ENCODE measurements around the gene SYNE2. TPM values are rescaled to one million over a fixed set of nuclear protein-coding genes. Genes with fewer than 3 reads are reported as not detected.
A peak's percentile ranks its signal among the peaks of the same experiment; 100 is the strongest.

Gene SYNE2
- total and polyA plus RNA-seq, 9 donors: 29.1 to 66.9 (median 50.0) TPM

- Histone ChIP-seq H3K4me1 (ENCODE audit: control insufficient read depth, insufficient read depth, low read length) (peaks cover 5% of the 10 kb centered on the region), H3K9me3 (replicated peaks; ENCODE audit: control insufficient read depth, low read depth, low read length) (no peaks in the 10 kb centered on the region), H3K27ac (ENCODE audit: low read length) (no peak overlapping the region), H3K4me3 (ENCODE audit: low read length) (no peak overlapping the region), H3K27me3 (ENCODE audit: control insufficient read depth, insufficient read depth, low read length) (no peaks in the 10 kb centered on the region), H3K36me3 (ENCODE audit: control insufficient read depth, insufficient read depth, low read length) (peaks cover 9% of the 10 kb centered on the region)
- no peak for DNase-seq
- 33% methylated on average over 1 of the region's 2 CpGs for WGBS (ENCODE audit: insufficient coverage)
Observed at GRCh38 chr14:64195199-64195598, 342.4 kb downstream of the SYNE2 start.

GRCh38 chr14:64196056-64196455 is 343.3 kb downstream of the SYNE2 start:
- no peaks in the 10 kb centered on the region for H3K27me3 ChIP-seq (ENCODE audit: control insufficient read depth, insufficient read depth, low read length)
- no peaks in the 10 kb centered on the region for H3K9me3 ChIP-seq (replicated peaks; ENCODE audit: control insufficient read depth, low read depth, low read length)
- peaks cover 6% of the 10 kb centered on the region for H3K36me3 ChIP-seq (ENCODE audit: control insufficient read depth, insufficient read depth, low read length)
- H3K4me3 ChIP-seq (ENCODE audit: low read length): no peak overlapping the region
- WGBS (ENCODE audit: insufficient coverage): 28% methylated on average over 4 of the region's 5 CpGs
- no peak for DNase-seq
- H3K27ac ChIP-seq (ENCODE audit: low read length): no peak overlapping the region
- peaks cover 7% of the 10 kb centered on the region for H3K4me1 ChIP-seq (ENCODE audit: control insufficient read depth, insufficient read depth, low read length)

DNA sequence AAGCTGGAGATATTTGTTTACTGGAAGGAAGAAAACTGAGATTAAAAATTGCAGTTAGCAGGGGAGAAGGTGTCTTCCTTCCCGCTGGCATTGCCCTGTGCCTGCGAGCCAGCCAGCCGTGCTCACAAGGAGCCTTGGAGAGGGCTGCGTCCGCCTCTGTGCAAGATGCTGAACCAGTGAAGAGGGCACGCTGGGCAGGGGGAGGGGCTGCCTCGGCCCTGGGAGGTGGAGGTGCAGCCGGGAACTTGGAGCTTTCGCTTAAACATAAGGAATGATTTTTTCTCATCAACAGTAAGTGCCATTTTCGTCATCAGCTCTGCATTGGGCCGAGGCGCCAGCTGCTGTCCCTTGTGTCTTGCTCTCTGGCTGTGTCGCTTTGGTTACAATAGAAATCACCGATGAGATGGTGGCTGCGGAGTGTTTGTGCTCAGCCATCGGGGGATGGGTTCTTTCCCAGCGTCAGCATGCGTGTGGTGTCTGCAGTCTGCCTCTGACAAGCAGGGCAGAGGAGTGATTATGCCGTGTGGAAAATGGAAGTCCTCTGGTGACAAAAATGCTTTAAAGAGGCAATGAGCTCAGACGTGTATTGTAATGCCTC is 344.1 kb downstream of the SYNE2 start:
- Histone ChIP-seq H3K27me3 (ENCODE audit: control insufficient read depth, insufficient read depth, low read length) (no peaks in the 10 kb centered on the region), H3K4me3 (ENCODE audit: low read length) (peak overlapping the region; percentile 34), H3K36me3 (ENCODE audit: control insufficient read depth, insufficient read depth, low read length) (peaks cover 3% of the 10 kb centered on the region), H3K4me1 (ENCODE audit: control insufficient read depth, insufficient read depth, low read length) (peaks cover 7% of the 10 kb centered on the region), H3K9me3 (replicated peaks; ENCODE audit: control insufficient read depth, low read depth, low read length) (no peaks in the 10 kb centered on the region), H3K27ac (ENCODE audit: low read length) (peak overlapping the region; percentile 16)
- peak; percentile 70 for DNase-seq
- 5% methylated on average over 17 of the region's 20 CpGs for WGBS (ENCODE audit: insufficient coverage)

GRCh38 chr14:64197996-64198395 is 345.2 kb downstream of the SYNE2 start:
- peaks cover 2% of the 10 kb centered on the region for H3K36me3 ChIP-seq (ENCODE audit: control insufficient read depth, insufficient read depth, low read length)
- no peaks in the 10 kb centered on the region for H3K9me3 ChIP-seq (replicated peaks; ENCODE audit: control insufficient read depth, low read depth, low read length)
- whole genome bisulfite sequencing (ENCODE audit: insufficient coverage): 100% methylated on average over 2 of the region's 3 CpGs
- no peak overlapping the region for H3K27ac ChIP-seq (ENCODE audit: low read length)
- H3K4me3 ChIP-seq (ENCODE audit: low read length): no peak overlapping the region
- no peaks in the 10 kb centered on the region for H3K27me3 ChIP-seq (ENCODE audit: control insufficient read depth, insufficient read depth, low read length)
- peaks cover 7% of the 10 kb centered on the region for H3K4me1 ChIP-seq (ENCODE audit: control insufficient read depth, insufficient read depth, low read length)
- DNase-seq: no peak

DNA sequence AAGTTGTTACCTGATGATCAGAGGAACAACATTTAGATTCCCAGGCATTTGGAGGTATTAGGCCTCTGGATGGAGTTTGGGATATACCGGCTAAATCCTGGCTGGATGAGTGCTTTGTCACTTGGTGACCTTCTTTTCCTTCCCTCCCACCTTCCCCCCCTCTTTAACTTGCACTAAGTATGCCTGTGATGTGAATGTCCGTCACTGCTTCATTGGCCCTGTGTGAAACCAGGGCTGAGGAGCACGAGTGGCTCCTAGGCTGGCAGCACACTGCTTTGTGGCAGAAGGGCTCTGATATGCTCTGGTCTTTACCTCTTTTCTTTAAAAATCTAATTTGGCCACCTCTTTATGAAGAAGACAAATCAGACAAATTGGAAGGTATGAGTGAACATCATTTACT is 345.7 kb downstream of the SYNE2 start:
- H3K4me3 ChIP-seq (ENCODE audit: low read length): no peak overlapping the region
- peaks cover 7% of the 10 kb centered on the region for H3K4me1 ChIP-seq (ENCODE audit: control insufficient read depth, insufficient read depth, low read length)
- no peaks in the 10 kb centered on the region for H3K27me3 ChIP-seq (ENCODE audit: control insufficient read depth, insufficient read depth, low read length)
- WGBS (ENCODE audit: insufficient coverage): 92% methylated on average over 2 of the region's 3 CpGs
- H3K36me3 ChIP-seq (ENCODE audit: control insufficient read depth, insufficient read depth, low read length): peaks cover 2% of the 10 kb centered on the region
- no peak for DNase-seq
- no peak overlapping the region for H3K27ac ChIP-seq (ENCODE audit: low read length)
- H3K9me3 ChIP-seq (replicated peaks; ENCODE audit: control insufficient read depth, low read depth, low read length): no peaks in the 10 kb centered on the region

- H3K4me1 ChIP-seq (ENCODE audit: control insufficient read depth, insufficient read depth, low read length): peaks cover 7% of the 10 kb centered on the region
- no peak for DNase-seq
- H3K4me3 ChIP-seq (ENCODE audit: low read length): no peak overlapping the region
- no peaks in the 10 kb centered on the region for H3K27me3 ChIP-seq (ENCODE audit: control insufficient read depth, insufficient read depth, low read length)
- no peak overlapping the region for H3K27ac ChIP-seq (ENCODE audit: low read length)
- no CpG with 5 or more reads among the region's 4 CpGs for WGBS (ENCODE audit: insufficient coverage)
- H3K9me3 ChIP-seq (replicated peaks; ENCODE audit: control insufficient read depth, low read depth, low read length): no peaks in the 10 kb centered on the region
- H3K36me3 ChIP-seq (ENCODE audit: control insufficient read depth, insufficient read depth, low read length): peaks cover 2% of the 10 kb centered on the region
Observed at GRCh38 chr14:64200170-64200569, 347.4 kb downstream of the SYNE2 start.

DNA sequence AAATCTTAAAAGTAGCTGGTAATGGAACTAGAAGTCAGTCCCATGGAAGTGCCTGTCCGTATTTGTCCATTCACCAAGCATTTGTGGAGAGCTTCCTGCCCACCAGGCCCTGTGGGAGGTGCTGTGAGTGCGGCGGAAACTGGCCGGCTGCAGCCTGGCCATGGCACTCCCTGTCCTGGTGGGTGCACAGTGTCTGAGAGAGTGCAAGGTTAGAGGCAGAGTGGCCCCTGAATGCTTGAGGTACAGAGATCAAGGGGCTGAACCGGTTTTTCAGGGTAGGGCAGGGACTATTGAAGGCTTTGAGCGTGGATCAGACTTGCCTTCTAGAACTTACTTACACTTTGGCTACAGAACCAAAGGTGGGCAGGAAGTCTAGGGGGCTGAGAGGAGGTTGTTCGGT is 348.5 kb downstream of the SYNE2 start:
- WGBS (ENCODE audit: insufficient coverage): 82% methylated on average over 4 of the region's 7 CpGs
- Histone ChIP-seq H3K9me3 (replicated peaks; ENCODE audit: control insufficient read depth, low read depth, low read length) (no peaks in the 10 kb centered on the region), H3K4me3 (ENCODE audit: low read length) (no peak overlapping the region), H3K27me3 (ENCODE audit: control insufficient read depth, insufficient read depth, low read length) (no peaks in the 10 kb centered on the region), H3K4me1 (ENCODE audit: control insufficient read depth, insufficient read depth, low read length) (peaks cover 7% of the 10 kb centered on the region), H3K36me3 (ENCODE audit: control insufficient read depth, insufficient read depth, low read length) (peaks cover 2% of the 10 kb centered on the region), H3K27ac (ENCODE audit: low read length) (no peak overlapping the region)
- DNase-seq: no peak

DNA sequence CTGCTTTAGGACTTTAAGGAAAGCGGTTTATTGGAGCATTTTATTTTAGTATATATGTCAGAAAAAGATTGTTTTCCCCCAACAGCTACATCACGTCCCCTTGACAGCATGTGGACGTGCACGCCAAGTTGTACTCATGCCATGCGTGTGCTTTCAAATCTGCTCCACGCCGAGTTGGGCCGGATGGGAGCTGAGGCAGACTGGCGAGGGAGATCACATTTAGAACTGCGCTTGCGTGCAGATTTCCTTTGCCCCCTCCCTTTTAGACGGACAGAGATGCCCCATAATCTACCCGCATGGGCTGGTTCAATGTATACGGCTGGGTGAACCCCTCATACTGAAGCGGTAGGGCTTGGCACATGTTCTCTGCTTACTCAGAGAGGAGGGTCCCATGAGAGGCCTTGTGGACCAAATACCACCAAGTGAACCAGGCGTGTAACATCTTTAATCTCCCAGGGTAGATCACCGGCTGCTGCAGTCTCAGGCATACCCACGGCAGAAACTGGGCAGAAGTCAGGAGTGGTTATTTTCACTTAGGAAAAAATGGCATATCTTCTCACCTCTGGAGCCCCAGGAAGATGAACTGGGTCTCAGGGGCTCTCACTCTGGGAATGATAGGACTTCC is 349.2 kb downstream of the SYNE2 start:
- Histone ChIP-seq H3K36me3 (ENCODE audit: control insufficient read depth, insufficient read depth, low read length) (peaks cover 2% of the 10 kb centered on the region), H3K4me3 (ENCODE audit: low read length) (no peak overlapping the region), H3K27ac (ENCODE audit: low read length) (no peak overlapping the region), H3K27me3 (ENCODE audit: control insufficient read depth, insufficient read depth, low read length) (no peaks in the 10 kb centered on the region), H3K4me1 (ENCODE audit: control insufficient read depth, insufficient read depth, low read length) (peaks cover 5% of the 10 kb centered on the region), H3K9me3 (replicated peaks; ENCODE audit: control insufficient read depth, low read depth, low read length) (no peaks in the 10 kb centered on the region)
- DNase-seq: no peak
- 82% methylated on average over 12 of the region's 18 CpGs for WGBS (ENCODE audit: insufficient coverage)

- 96% methylated on average over 8 of the region's 10 CpGs for WGBS (ENCODE audit: insufficient coverage)
- no peak for DNase-seq
- Histone ChIP-seq H3K4me1 (ENCODE audit: control insufficient read depth, insufficient read depth, low read length) (peaks cover 3% of the 10 kb centered on the region), H3K27ac (ENCODE audit: low read length) (no peak overlapping the region), H3K4me3 (ENCODE audit: low read length) (no peak overlapping the region), H3K36me3 (ENCODE audit: control insufficient read depth, insufficient read depth, low read length) (peaks cover 2% of the 10 kb centered on the region), H3K9me3 (replicated peaks; ENCODE audit: control insufficient read depth, low read depth, low read length) (no peaks in the 10 kb centered on the region), H3K27me3 (ENCODE audit: control insufficient read depth, insufficient read depth, low read length) (no peaks in the 10 kb centered on the region)
Observed at GRCh38 chr14:64202716-64203115, 349.9 kb downstream of the SYNE2 start.

- no peak overlapping the region for H3K27ac ChIP-seq (ENCODE audit: low read length)
- H3K27me3 ChIP-seq (ENCODE audit: control insufficient read depth, insufficient read depth, low read length): no peaks in the 10 kb centered on the region
- DNase-seq: no peak
- H3K36me3 ChIP-seq (ENCODE audit: control insufficient read depth, insufficient read depth, low read length): peaks cover 3% of the 10 kb centered on the region
- peaks cover 6% of the 10 kb centered on the region for H3K4me1 ChIP-seq (ENCODE audit: control insufficient read depth, insufficient read depth, low read length)
- WGBS (ENCODE audit: insufficient coverage): no CpG with 5 or more reads among the region's 4 CpGs
- no peak overlapping the region for H3K4me3 ChIP-seq (ENCODE audit: low read length)
- H3K9me3 ChIP-seq (replicated peaks; ENCODE audit: control insufficient read depth, low read depth, low read length): no peaks in the 10 kb centered on the region
Observed at GRCh38 chr14:64203366-64204006, 350.7 kb downstream of the SYNE2 start.

Measured in muscle of leg (tissue), 11 donors.